NCI-H1694 treated with DMSO at 0.1 percent for 48 hours (cell line): ENCODE measurements around the gene MEI1.

Experiments
- DNase-seq: peaks from one replicate; lab custom pipeline; 2025; lab: John Stamatoyannopoulos, UW

Gene MEI1

DNA sequence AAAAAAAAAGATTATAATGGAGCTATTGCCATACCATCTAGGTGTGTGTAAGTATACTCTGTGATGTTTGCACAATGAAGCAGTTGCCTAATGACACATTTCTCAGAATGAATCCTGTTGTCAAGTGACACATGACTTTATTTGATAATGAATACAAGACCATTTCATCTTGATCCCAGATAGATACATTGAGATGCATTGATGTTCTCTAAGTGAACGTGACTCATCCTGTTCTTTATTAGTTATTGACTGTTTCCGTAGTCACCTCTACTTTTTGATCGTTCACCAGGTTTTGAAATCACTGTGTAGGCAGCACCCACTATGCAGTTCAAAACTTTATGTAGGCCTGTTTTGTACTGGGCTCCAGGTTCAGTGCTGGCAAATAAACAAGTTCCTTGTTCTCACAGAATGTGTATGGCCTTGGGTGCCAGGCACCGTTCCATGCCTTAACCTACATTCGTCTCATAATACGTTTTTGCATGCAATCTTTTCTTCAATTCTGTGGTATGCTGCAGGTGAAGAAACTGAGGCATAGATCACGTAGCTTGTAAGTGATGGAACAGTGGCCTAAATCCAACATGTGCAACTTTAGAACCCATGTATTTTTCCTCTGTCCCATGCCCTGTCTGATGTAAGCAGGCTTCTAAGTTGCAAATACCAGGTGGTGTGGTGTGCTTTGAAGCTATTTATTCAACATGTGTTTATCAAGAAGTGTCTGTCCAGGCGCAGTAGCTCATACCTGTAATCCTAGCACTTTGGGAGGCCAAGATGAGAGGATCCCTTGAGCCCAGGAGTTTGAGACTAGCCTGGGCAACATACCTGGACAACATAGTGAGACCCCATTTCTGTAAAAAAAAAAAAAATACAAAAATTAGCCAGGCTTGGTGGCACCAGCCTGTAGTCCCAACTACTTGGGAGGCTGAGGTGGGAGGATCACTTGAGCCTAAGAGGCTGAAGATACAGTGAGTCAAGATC lies 144.0 kb downstream of the MEI1 start:
- no peak for DNase-seq

DNA sequence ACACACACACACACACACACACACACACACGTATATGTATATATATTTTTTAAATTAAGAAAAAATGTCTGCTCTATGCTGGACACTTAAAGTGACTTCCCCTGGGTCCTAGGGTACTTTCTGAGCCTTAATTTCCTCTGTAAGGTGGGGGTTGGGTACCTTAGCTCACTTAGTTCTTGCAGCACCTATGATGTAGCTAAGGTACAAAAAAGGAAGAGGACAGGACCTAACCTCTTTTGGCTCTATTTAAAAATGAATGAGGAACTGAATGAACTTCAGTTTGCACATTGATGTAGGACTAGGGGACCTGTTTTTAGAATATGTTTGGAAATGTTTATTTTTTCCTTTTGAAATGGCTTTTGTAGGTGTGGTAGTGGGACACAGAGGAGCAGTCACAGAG lies 144.7 kb downstream of the MEI1 start:
- no peak for DNase-seq

DNA sequence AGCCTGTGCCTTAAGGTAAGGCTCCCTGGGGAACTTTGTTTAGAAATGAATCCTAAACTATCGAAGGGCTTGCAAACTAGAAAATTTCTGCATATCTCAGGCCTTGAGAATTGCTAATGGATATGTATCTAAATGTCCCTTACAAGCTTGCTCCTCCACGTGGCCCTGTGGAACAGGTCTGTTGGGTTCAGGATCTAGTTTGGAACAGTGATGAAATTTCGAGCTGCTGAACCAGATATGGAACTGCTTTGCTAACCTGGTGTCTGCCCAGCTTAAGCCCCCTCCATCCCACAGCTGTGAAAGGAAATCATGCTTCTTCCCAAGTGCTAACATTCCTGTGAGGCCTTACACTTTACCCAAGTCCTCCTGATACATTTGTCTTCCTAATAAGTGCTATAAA lies 145.2 kb downstream of the MEI1 start:
- no peak for DNase-seq

DNA sequence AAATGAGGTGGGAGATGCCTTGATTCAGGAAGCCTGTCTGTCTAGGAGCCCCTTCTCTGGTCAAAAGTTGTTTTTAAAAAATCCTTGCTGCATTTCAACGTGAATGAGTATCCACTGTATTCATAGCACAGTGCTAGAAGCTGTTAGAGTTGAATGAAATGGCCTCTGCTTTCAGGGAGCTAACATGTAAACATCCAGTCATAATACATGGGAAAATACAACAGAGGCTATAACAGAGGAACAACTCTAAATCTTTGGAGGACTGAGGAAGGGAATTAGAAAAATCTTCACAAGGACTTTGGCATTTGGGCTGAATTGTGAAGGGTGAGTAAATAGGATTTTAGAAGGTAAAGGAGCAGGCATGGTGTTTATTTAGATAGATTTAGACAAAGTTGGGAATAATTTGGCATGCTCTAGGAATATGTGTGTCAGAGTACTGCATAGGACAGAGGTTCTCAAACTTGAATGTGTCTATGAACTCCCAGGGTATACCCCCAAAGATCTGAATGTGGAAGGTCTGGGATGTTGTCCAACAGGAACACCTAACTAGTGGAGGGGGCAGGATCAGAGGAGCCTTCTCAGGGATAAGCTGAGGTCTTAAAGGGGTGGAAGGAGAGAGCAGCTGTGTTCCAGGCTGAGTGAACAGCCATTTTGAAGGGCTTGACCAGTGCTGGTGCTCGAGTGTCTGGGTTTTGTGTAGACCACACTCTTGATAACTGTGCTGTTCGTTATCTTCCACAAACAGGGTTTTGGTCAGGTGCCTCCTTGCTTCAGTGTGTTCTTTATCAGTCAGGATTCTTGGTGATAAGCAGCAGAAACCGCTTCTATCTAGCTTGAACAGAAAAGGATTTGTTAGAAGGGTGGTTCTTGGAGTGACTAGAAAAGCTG lies 146.3 kb downstream of the MEI1 start:
- DNase-seq: no peak

DNA sequence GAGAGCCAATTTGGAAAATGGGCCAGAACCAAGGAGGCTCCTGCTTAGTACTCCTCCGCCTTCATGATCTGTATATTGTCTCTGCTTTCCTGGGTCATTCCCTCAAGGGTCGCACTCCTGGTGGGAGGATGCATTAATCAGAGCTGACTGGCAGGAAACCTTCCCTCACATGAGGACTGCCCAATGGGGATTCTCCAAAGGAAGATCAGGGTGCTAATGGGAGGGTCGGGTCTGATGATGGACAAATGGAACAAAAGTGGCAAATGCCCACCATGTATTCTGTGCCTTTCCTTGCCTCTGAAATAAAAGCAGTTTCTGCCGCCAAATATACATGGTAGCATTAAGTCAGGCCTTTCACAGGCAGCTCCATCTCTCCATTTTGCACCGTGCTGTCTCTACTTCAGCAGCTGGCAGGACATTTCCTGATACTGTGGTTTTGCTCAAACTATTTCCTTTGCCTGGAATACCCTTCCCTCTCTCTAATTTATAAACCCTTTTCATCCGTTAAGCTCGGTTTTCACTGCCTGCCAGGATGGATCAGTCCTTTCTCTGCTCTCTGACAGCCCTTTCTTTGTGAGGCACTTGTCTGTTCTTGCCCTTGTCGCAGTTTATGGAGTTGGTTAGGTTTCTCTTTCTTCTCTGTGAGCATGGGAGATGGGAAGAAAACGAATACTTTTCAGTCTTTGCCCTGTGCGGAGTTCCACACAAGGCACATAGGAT lies 147.1 kb downstream of the MEI1 start:
- no peak for DNase-seq

DNA sequence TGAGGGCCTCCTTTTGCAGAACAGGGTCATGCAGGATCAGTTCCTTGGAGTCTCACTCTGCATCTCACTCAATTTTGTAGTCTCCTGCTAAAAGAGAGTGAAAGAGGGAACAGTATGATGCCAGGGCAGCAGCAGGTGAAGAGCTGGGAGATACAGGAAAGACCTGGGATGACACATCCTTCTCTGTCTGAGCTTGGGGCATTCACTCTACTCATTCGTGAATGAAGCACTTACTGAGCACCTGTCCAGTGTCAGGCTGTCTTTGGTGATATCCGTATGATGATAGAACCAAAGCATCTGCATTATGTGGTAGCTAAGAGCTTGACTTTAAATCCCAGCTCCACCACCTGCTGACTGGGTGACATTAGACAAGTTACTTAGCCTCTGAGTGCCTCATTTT lies 148.0 kb downstream of the MEI1 start:
- DNase-seq: no peak

DNA sequence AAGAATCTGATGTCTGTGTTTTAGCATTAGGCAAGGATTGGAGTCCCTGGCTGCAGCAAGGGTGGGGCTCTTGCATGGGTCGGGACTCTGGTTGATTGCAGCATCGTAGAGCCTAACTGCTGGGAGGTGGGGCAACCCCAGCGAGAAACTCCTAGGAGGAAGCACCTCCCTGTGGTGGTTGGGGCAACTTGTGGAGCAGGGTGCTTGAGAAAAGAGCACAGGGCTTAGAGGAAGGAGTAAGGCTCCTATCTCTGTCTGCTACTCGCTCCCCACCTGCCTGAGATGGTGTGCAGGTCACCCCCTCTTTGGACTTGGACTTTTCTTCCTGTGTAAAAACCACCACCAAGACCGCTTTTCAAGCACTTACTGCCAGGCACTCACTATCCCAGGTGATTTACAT lies 149.2 kb downstream of the MEI1 start:
- DNase-seq: no peak
